Measurements from ENCODE around the gene COL27A1. TPM values are rescaled to one million over a fixed set of nuclear protein-coding genes. Genes with fewer than 3 reads are reported as not detected.
A peak's percentile ranks its signal among the peaks of the same experiment; 100 is the strongest.

Gene COL27A1
- total RNA-seq, 1 donor from 2014 or later = 51.0 TPM

DNA sequence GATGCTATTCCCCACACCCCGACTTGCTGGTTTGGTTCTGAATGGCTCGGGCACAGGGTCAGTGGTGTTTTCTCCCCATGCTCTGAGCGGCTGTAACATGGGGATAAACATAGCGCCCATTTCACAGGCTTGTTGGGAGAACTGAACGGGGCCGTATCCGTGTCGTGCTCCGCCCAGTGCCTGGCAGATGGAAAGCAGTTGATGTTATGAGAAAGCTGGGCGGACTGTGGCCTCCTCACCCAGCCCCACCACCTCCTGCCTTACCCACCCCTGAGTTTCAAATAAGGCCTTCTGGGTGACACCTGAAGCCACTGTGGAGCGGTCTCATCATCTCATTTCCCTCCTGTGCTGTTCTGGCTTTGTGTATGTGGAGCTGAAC lies 188.8 kb downstream of the COL27A1 start:
- ATAC-seq = no peak
- no peak for DNase-seq (ENCODE audit: low spot score)

DNA sequence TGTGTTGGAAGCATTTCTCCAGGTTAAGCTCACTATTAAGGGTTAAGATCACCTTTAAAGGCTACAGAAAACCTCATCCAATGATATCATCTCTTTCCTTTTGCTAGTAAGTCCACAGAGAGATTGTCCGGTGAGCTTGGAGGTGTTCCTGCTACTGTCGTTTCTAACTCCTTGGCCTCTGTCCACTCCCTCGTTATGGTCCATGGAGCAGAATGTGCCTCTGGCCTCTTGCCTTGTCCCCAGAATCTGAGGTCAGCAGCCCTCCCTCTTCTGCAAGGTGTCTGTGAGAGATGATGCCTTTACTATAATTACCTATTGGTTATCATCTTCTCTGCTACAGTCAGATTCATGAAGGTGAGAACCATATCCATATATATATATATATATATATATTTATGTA lies 189.4 kb downstream of the COL27A1 start:
- no peak for DNase-seq (ENCODE audit: low spot score)

DNA sequence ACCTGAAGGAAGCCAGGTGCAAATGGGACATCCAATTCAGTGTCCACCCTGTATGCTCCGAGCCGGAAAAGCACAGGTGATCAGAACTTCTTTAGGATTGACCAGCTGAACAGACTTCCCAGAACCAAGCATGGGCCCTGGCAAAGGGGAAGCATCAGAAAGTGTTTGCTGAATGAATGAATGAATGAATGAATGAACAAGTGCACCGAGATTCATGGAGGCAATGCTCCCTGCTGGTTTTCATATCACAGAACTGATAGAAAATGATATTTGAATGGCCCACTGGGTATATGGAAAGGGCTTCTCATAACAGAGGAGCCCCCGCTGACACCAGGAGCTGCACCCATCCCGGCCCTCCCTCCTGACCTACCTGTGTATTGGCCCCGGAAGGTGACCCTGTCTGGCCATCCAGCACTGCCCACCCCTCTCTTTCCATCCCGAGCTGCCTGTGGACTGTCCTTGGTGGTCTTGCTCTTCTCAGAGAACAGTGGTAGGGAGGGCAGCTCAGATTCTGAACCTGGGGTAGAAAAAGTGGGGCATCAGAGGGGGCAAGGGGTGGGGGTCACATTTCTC lies 190.2 kb downstream of the COL27A1 start:
- DNase-seq (ENCODE audit: low spot score) (no peak), ATAC-seq (no peak)

More for the DNA sequence above, 189.4 kb downstream of the COL27A1 start:
- no peak for ATAC-seq

DNA sequence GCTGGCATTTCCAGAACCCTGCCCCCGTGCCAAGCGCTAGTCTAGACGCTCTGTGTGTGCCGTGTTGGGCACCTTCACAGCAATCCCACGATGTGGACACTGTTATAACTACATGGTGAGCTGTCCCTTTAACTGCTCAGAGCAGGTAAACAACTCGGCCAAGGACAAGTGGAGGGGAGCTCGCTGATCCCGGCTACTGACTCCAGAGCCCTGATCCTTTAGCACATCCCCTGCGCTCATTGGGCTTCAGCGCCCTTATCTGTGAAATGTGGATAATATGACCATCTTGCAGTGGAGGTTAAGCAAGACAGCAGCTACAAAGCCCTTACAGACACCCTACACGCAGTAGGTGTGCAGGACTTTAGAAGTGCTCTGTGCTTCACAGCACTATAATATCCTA lies 190.8 kb downstream of the COL27A1 start:
- ATAC-seq = no peak

DNA sequence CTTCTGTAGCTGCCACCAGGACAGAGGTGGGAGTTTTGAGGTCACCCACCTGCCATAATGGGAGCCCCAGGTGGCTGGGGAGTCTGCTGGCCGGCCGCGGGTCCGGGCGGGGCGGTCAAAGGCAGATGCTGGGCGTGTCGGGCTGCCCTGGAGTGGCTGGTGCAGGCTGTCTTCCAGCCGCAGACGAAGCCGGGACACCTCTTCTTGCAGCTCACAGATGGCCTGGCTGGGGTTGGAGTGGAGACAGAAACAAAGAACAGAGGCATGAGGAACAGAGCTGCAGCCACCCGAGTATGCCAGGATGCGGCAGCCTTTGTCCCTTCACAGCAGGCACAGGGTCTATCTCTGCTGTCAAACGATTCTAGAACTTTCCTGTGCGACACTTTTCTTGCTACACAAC lies 192.3 kb downstream of the COL27A1 start:
- no peak for DNase-seq (ENCODE audit: low spot score)

More for the DNA sequence above, 190.8 kb downstream of the COL27A1 start:
- DNase-seq (ENCODE audit: low spot score) = no peak

DNA sequence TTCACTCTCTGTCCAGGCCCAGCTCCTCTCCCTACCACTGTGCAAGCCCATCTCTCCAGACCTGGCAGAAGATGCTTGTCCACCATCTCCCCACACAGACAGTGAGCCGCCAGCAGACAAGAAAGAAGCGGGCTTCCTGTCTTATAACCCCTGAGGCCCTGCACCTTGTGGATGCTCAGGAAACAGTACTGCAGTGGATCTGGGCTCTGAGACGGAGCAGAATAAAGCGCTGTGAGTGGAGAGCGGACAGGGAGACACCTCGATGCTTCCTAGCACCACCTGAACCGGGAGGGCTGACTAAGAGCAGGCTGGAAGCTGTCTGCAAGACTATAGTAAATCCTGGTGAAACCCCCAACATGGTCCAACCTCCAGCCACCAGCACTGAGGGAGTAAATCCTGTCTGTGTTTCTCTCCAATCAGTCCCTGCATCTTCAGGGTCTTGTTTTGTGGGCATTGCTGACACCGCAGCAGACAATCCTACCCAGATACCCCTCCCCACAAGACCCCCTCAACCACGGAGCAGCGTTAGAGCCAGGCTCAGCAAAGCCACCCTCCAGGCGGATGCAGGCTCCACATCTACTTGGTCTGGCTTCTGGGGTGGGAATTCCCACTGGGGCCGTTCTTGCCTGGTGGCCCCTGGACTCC lies 193.0 kb downstream of the COL27A1 start:
- DNase-seq (ENCODE audit: low spot score) (no peak), ATAC-seq (no peak)

More for the DNA sequence above, 192.3 kb downstream of the COL27A1 start:
- ATAC-seq = no peak

DNA sequence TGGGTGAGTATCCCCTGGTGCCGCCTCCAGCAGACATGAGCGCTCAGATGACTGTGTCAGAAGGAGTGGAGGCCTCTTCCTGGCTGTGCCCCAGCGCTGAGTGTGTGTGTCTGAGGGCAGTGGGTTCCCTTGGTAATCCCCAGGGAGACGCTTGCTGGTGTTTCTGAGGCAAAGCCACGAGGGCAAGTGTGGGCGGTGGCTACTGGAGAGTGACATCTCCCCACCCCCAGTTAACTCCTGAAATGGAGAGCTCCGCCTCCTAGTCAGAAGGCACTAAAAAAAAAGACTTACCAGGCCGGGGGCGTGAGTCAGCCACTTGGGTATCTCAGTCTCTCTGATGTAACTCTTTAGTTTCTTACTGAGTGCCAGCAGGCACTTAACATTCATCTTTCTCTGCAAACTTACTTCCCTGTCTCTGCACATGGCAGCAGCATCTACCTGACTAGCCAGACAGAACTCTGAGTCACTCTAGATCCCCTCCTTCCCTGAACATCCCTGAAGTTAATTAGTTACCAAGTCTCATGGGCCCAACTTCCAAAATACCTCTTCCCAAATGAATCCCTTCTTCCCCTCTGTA lies 193.7 kb downstream of the COL27A1 start:
- no peak for DNase-seq (ENCODE audit: low spot score)
- peak; percentile 37 for ATAC-seq

DNA sequence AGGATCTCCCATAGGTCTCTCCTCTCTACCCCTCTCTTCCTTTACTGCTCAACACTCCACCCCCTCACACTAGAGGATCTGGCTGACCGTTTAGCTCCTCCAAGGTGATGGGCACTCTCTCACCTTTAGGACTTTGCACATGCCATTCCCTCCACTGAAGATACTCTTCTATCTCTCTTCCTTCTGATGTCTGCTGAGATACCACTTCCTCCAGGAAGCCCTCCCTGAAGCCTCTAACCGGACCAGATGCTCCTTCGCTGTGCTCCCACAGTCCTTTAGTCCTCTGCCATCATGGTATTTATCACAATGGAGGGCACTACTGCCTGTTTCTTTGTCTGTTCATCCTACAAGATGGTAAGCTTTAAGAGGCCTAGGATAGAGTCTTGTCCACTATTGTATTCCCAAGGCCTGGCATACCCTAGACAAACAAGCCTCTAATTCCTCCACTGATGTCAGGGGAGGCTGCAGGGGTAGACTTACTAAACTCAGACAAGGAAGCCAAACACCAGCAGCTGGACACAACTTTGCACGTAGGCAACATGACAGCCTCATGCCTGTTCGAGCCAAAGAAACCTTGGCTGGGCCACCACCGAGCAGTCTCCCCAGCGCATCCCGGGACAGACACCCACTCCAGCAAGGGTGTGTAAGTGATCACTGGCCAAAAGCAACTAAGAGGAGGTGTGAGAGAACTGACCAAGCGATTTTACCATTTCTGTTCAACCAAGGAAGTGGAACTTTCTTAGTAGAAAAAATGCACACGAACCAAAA lies 194.6 kb downstream of the COL27A1 start:
- ATAC-seq (no peak), DNase-seq (ENCODE audit: low spot score) (no peak)

DNA sequence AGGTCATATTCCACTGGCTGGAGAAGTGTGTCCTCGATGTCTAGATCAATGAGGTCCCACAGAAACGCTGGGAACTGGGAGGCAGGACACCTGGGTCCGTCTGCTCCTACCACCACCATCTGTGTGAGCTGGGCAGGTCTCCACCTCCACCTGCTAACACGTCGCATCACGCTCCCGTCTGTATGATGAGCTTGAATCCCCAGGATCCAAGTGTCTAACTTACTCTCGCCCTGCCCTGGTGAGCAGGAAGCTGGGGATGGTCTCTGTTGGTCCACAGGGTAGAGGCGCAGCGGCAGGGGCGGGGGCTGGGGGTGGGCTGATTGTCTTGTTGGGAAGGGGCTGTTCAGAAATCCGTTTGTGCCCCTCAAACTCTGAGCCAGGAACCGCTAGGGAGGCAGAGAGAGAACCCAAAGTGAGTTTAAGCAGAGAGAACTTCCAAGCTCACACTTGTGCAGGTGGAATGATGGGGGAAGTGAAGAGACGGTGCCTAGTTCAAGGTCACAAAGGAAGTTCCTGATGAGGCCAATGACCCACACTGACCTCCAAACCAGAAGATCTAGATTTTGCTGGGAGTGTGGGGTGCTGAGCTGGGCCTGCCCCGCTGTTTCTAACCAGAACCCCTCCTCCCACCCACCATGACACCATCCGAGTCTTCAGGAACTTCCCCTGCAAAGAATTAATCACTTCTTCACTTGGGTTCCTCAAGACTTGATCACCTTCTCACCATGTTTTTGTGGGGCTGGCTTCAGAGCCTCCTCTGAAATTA lies 195.5 kb downstream of the COL27A1 start:
- DNase-seq (ENCODE audit: low spot score) = no peak
- peak; percentile 39 for ATAC-seq

DNA sequence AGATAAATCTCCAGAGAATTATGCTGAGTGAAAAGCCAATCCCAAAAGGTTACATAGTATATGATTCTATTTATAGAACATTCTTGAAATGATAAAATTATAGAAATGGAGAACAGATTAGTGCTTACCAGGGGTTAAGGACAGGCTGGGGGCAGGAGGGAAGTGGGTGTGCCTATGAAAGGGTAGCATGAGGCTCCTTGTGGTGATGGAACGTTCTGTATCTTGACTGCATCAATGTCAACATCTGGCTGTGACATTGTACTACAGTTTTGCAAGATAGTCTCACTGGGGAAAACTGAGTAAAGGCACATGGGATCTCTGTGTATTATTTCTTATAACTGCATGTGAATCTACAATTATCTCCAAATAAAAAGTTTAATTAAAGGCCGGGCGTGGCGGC lies 196.6 kb downstream of the COL27A1 start:
- DNase-seq (ENCODE audit: low spot score) (no peak), ATAC-seq (no peak)

DNA sequence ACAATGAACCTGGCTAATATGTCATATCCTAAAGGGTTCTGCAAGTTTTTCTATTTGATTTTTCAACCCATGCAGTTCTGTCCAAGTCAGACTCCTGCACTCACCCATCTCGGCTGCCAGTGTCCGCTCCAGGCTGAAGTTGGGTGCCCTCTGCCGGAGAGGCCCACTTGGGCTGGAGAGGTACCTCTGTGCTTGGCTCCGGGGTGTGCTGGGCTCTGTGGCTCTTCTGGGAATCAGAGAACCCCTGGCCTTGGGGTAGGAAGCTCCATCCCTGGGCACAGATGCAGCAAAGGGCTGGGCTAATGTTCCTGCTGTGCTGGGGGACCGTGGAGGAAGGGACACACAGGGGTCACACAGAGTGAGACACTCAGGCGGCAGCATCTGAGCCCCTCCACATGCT lies 200.5 kb downstream of the COL27A1 start:
- DNase-seq (ENCODE audit: low spot score) = no peak
- no peak for ATAC-seq

DNA sequence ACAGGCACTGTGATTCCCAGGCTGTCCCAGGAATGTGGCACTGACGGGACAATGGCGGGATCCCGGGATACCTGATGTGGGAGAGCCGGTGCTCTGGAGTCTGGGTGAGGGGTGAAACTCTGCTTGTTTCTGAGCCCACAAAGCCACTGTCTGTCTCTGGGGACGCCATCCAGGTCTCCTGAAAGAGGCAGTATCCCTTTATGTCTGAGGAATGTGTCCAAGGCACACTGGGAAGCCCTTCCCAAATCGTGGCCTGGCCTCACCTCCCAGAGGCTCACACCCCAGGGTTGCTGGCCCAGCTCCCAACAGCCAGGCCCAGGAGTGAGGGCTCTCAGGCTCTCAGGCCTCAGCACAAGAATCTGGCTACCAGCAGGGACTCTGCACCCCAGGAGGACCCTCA lies 201.5 kb downstream of the COL27A1 start:
- peak; percentile 22 for ATAC-seq
- no peak for DNase-seq (ENCODE audit: low spot score)

DNA sequence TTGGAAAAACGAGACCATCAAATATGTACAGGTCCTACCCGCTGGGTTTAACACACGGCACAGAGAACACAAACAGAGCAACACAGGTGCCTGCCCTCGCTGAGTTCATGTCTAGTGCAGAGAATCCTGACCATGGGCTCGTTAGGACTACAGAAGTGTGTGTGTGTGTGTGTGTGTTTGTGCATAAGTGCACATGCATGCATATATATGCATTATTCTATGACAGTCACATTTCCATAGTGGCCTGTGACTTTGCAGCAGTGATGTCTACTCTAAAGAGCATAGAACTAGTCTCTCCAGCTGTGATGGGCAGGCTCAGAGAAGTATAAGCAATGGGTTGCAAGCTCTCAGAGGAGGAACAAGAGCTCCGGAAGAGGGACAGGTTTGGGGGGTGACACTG lies 202.0 kb downstream of the COL27A1 start:
- ATAC-seq (no peak), DNase-seq (ENCODE audit: low spot score) (no peak)

DNA sequence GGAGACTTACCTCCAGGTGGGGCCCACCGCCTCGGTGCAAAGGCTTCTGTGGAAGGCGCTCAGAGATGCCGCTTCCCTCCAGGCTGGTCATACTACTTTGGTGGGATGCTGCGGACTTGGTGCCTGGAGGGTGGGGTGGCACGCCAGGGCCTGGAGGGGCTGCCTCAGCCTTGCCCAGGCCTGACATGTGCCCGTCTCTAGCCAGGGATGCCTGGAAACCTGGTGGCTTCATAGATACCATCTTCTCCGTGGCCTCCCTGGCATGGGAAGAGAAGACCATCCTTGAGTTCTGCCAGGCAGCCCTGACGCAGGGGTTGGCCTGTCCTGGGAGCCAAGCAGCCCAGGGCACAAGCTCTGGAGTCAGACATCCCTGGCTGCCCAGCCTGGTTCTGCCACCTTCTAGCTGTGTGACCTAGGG lies 202.6 kb downstream of the COL27A1 start:
- no peak for DNase-seq (ENCODE audit: low spot score)
- ATAC-seq = no peak

DNA sequence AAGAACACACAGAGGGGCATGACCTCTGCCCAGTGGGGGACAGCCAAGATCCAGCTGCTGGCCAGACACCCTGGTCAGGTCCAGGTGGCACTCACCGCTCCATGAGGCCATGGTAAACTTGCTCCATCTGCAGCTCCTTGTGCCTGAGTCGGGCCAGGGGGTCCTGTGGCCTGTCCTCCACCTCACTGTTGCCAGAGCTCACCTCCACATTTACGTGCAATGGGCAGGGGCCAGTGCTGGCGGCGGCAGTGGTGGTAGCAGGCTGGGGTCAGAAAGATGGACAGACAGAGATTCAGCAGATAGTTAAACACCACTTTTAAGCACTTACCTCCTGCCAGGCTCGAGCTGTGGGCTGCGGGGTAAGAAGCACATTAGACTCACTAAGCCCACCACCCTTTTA lies 204.5 kb downstream of the COL27A1 start:
- DNase-seq (ENCODE audit: low spot score) = no peak
- no peak for ATAC-seq

DNA sequence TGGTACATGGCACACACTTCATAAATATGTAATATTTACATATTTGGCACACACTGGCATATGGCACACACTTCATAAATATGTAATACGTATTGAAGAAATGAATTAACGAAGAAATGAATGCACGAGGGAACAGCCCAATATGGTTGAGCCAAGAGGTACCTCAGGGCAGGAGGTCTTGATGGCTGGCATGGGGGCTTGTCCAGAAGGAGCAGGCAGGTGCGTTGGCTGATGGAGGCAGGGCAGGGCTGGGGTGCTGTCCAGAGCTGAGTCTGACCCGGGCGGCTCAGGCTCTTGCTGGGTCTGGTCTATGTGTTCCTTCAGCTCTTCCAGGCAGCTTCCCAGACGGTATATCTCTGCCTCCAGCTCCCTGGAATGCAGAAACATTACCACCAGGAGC lies 206.2 kb downstream of the COL27A1 start:
- DNase-seq (ENCODE audit: low spot score) (no peak), ATAC-seq (no peak)

Other genes with a start within 250 kb of the COL27A1 start
- gene AMBP, start 77.2 kb upstream of the COL27A1 start, total RNA-seq = 6,364 TPM
- gene KIF12, start 56.2 kb upstream of the COL27A1 start, total RNA-seq = 18.5 TPM
- 19,737 TPM for gene ORM1, start 167.6 kb downstream of the COL27A1 start, total RNA-seq
- gene ORM2, start 174.3 kb downstream of the COL27A1 start, total RNA-seq = 4,103 TPM
- gene AKNA, start 232.4 kb downstream of the COL27A1 start, total RNA-seq = 7.3 TPM

All from left lobe of liver (tissue), 2 donors.